Stomach (tissue), 4 donors: ENCODE measurements around the gene NHSL1.

Experiments used
- CTCF ChIP-seq, 7 experiments: fragments of 450-650 bp in 4 of 7; fragments of 200-600 bp in 3 of 7; sonication (generic) in 3 of 7; IDR thresholded peaks; one replicate each; pipeline ENCODE4 v1.5.1; 2016 to 2019; ENCODE audit warnings: antibody characterized with exemption in 7 of 7, control low read depth in 2 of 7, mild to moderate bottlenecking in 1 of 7
- POLR2A ChIP-seq, 4 donors: fragments of 450-650 bp; IDR thresholded peaks; one replicate each; pipeline ENCODE4 v1.6.1; 2016; ENCODE audit warnings: antibody characterized with exemption in 4 of 4, control low read depth in 2 of 4, mild to moderate bottlenecking in 1 of 4, moderate library complexity in 1 of 4

DNA sequence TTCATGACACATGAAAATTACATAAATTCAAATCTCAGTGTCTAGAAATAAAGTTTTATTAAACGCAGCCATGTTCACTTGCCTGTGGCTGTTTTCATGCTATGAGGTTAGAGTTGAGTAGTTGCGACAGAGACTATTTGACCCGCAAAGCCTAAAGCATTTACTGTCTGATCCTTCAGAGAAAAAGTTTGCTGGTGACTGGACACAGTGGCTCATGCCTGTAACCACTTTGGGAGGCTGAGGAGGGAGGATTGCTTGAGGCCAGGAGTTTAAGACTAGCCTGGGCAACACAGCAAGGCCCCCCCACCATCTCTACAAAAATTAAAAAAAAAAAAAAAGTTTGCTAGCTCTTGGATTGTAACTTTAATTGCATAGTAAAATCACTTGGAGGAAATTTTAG lies 112.4 kb downstream of the NHSL1 start:
- TF ChIP-seq CTCF (IDR thresholded peaks at IDR 0.05) (no peak), POLR2A (IDR thresholded peaks at IDR 0.05) (no peak)
